ENCODE data around the gene VAMP5.

DNA sequence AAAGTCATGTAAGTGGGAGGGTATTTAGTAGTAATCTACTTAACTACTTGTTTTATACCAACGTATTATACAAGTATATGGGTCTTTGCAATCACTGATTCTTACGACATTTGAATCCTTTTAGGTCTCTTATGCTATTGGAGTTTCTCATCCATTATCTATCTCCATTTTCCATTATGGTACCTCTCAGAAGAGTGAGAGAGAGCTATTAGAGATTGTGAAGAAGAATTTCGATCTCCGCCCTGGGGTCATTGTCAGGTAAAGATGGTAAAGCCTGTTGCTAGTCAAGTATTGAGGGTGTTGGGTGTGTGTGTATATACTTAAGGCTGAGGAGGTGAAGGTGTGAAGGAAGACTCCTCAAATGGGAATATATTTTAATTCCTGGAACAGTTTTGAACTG, 41.5 kb upstream of the VAMP5 start:
- no peak for TF ChIP-seq TCF7L2 (IDR thresholded peaks at IDR 0.05; ENCODE audit: borderline replicate concordance, extremely low read depth, insufficient read depth, insufficient read length)
- TF ChIP-seq, protein P1, sequence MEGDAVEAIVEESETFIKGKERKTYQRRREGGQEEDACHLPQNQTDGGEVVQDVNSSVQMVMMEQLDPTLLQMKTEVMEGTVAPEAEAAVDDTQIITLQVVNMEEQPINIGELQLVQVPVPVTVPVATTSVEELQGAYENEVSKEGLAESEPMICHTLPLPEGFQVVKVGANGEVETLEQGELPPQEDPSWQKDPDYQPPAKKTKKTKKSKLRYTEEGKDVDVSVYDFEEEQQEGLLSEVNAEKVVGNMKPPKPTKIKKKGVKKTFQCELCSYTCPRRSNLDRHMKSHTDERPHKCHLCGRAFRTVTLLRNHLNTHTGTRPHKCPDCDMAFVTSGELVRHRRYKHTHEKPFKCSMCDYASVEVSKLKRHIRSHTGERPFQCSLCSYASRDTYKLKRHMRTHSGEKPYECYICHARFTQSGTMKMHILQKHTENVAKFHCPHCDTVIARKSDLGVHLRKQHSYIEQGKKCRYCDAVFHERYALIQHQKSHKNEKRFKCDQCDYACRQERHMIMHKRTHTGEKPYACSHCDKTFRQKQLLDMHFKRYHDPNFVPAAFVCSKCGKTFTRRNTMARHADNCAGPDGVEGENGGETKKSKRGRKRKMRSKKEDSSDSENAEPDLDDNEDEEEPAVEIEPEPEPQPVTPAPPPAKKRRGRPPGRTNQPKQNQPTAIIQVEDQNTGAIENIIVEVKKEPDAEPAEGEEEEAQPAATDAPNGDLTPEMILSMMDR (IDR thresholded peaks at IDR 0.05 in 2 of 3, conservative IDR thresholded peaks at IDR 0.05 in 1 of 3; ENCODE audit: borderline replicate concordance in 1 of 3, insufficient read depth in 1 of 3, low read depth in 2 of 3, low read length in 2 of 3) = no peak
- TF ChIP-seq, protein P2, sequence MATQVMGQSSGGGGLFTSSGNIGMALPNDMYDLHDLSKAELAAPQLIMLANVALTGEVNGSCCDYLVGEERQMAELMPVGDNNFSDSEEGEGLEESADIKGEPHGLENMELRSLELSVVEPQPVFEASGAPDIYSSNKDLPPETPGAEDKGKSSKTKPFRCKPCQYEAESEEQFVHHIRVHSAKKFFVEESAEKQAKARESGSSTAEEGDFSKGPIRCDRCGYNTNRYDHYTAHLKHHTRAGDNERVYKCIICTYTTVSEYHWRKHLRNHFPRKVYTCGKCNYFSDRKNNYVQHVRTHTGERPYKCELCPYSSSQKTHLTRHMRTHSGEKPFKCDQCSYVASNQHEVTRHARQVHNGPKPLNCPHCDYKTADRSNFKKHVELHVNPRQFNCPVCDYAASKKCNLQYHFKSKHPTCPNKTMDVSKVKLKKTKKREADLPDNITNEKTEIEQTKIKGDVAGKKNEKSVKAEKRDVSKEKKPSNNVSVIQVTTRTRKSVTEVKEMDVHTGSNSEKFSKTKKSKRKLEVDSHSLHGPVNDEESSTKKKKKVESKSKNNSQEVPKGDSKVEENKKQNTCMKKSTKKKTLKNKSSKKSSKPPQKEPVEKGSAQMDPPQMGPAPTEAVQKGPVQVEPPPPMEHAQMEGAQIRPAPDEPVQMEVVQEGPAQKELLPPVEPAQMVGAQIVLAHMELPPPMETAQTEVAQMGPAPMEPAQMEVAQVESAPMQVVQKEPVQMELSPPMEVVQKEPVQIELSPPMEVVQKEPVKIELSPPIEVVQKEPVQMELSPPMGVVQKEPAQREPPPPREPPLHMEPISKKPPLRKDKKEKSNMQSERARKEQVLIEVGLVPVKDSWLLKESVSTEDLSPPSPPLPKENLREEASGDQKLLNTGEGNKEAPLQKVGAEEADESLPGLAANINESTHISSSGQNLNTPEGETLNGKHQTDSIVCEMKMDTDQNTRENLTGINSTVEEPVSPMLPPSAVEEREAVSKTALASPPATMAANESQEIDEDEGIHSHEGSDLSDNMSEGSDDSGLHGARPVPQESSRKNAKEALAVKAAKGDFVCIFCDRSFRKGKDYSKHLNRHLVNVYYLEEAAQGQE (IDR thresholded peaks at IDR 0.05; ENCODE audit: low read depth) = no peak
- TF ChIP-seq POLR2A (IDR thresholded peaks at IDR 0.05; ENCODE audit: borderline replicate concordance, extremely low read depth, insufficient read depth, insufficient read length) = no peak
- TF ChIP-seq SP1 (IDR thresholded peaks at IDR 0.05; ENCODE audit: low read depth) = no peak
- TF ChIP-seq CEBPB (IDR thresholded peaks at IDR 0.05; ENCODE audit: low read depth) = no peak
- no peak for TF ChIP-seq YY1 (IDR thresholded peaks at IDR 0.05; ENCODE audit: extremely low read depth, insufficient replicate concordance, low read depth, low read length)
- TF ChIP-seq POLR2AphosphoS5 (IDR thresholded peaks at IDR 0.05; ENCODE audit: low read depth, low read length) = no peak
- TF ChIP-seq JUND (IDR thresholded peaks at IDR 0.05) = no peak
- no peak for TF ChIP-seq SRF (IDR thresholded peaks at IDR 0.05; ENCODE audit: low read depth)
- no peak for TF ChIP-seq EZH2 (IDR thresholded peaks at IDR 0.05)
- no peak for TF ChIP-seq SIN3A (IDR thresholded peaks at IDR 0.05; ENCODE audit: low read depth)
- no peak for TF ChIP-seq EGR1 (IDR thresholded peaks at IDR 0.05; ENCODE audit: low read depth)
- TF ChIP-seq, protein P3, sequence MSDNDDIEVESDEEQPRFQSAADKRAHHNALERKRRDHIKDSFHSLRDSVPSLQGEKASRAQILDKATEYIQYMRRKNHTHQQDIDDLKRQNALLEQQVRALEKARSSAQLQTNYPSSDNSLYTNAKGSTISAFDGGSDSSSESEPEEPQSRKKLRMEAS (IDR thresholded peaks at IDR 0.05) = no peak

All from HCT116 (cell line).